Forelimb muscle (tissue), 1 donor: Measurements from ENCODE around the gene TRIM73. TPM values are rescaled to one million over a fixed set of nuclear protein-coding genes. Genes with fewer than 3 reads are reported as not detected.
"Not testable (repeated sequence)": the region's sequence is repeated elsewhere in the genome, so short reads cannot be mapped to it uniquely, and the experiment has no call there.

Experiments
- DNase-seq: peaks from one replicate; pipeline ENCODE4 v3.0.0-alpha.2; 2013; ENCODE audit warnings: low read depth
- polyA plus RNA-seq: library from polyadenylated mRNA; unstranded; fragments of 120-200 nt; gene quantifications from one replicate; pipeline ENCODE4 v1.2.1, GENCODE V29; 2013; ENCODE audit not compliant: insufficient read length

Gene TRIM73
- 4.6 TPM for polyA plus RNA-seq

GRCh38 chr7:75395329-75395728, at the start of gene TRIM73:
TSS of gene TRIM73 (plus strand) at chr7:75395629. CDS start at chr7:75398934, 3,305 bp downstream.
- not testable (repeated sequence) for DNase-seq

GRCh38 chr7:75358671-75359541, 36.5 kb upstream of the TRIM73 start:
- DNase-seq, result not testable (repeated sequence)

GRCh38 chr7:75359542-75359848, 35.9 kb upstream of the TRIM73 start:
- DNase-seq, result not testable (repeated sequence)

- DNase-seq, result not testable (repeated sequence)
Measured at GRCh38 chr7:75364079-75364478, 31.4 kb upstream of the TRIM73 start.

GRCh38 chr7:75366643-75367042, 28.8 kb upstream of the TRIM73 start:
- DNase-seq, result not testable (repeated sequence)

- DNase-seq, result not testable (repeated sequence)
Measured at GRCh38 chr7:75367313-75367712, 28.1 kb upstream of the TRIM73 start.

GRCh38 chr7:75374144-75374518, 21.3 kb upstream of the TRIM73 start:
- not testable (repeated sequence) for DNase-seq

- not testable (repeated sequence) for DNase-seq
Measured at GRCh38 chr7:75374519-75375317, 20.7 kb upstream of the TRIM73 start.

GRCh38 chr7:75393194-75393593, 2.2 kb upstream of the TRIM73 start:
- DNase-seq, result not testable (repeated sequence)

- DNase-seq, result not testable (repeated sequence)
Measured at GRCh38 chr7:75397865-75398264, 2.4 kb downstream of the TRIM73 start.

- DNase-seq, result not testable (repeated sequence)
Measured at GRCh38 chr7:75398771-75399700, 3.6 kb downstream of the TRIM73 start.

GRCh38 chr7:75400575-75400974, 5.1 kb downstream of the TRIM73 start:
- DNase-seq, result not testable (repeated sequence)

- DNase-seq, result not testable (repeated sequence)
Measured at GRCh38 chr7:75403455-75404443, 8.3 kb downstream of the TRIM73 start.

GRCh38 chr7:75404663-75405062, 9.2 kb downstream of the TRIM73 start:
- DNase-seq, result not testable (repeated sequence)

- not testable (repeated sequence) for DNase-seq
Measured at GRCh38 chr7:75409880-75410822, 14.7 kb downstream of the TRIM73 start.

GRCh38 chr7:75410823-75411173, 15.4 kb downstream of the TRIM73 start:
- not testable (repeated sequence) for DNase-seq

- not testable (repeated sequence) for DNase-seq
Measured at GRCh38 chr7:75414204-75414603, 18.8 kb downstream of the TRIM73 start.

GRCh38 chr7:75414708-75415427, 19.4 kb downstream of the TRIM73 start:
- not testable (repeated sequence) for DNase-seq
